ENCODE results near the gene STYK1. TPM values are rescaled to one million over a fixed set of nuclear protein-coding genes. Genes with fewer than 3 reads are reported as not detected.

STYK1 gene
- total and polyA plus RNA-seq, 8 donors = 0.04 to 0.55 (median 0.17) TPM; not detected in 2

GRCh38 chr12:10720974-10721650 lies 47.3 kb upstream of the STYK1 start:
- peaks cover 20 to 48% (median 34%) of the 10 kb centered on the region in 3 donors for H3K4me1 ChIP-seq
- TF ChIP-seq CTCF (IDR thresholded peaks at IDR 0.05) = no peak
- peak overlapping the region; percentile 95 to 98 (median 98) for H3K27ac ChIP-seq
- FAIRE-seq (no peak), DNase-seq (no peak), ATAC-seq (no peak)
- peak overlapping the region; percentile 80 to 93 (median 84) for H3K4me3 ChIP-seq
- H3K27me3 ChIP-seq = no peaks in the 10 kb centered on the region
- no peaks in the 10 kb centered on the region for H3K9me3 ChIP-seq
- no peaks in the 10 kb centered on the region for H3K36me3 ChIP-seq
- intact Hi-C loops (cut with DNase I) = no loop called here
- 13 to 19% methylated on average over 3 of the region's 3 CpGs for WGBS, 2 donors

GRCh38 chr12:10719482-10719881 lies 45.6 kb upstream of the STYK1 start:
- Histone ChIP-seq H3K9me3 (no peaks in the 10 kb centered on the region), H3K36me3 (peaks cover 1 to 11% (median 9%) of the 10 kb centered on the region in 3 donors), H3K27ac (no peak overlapping the region), H3K4me3 (peak overlapping the region in 2 of 4 donors; percentile 7 to 80), H3K27me3 (no peaks in the 10 kb centered on the region), H3K4me1 (peaks cover 16 to 42% (median 32%) of the 10 kb centered on the region in 3 donors)
- intact Hi-C loops (cut with DNase I) = no loop called here
- DNase-seq (no peak), FAIRE-seq (no peak), ATAC-seq (no peak)
- TF ChIP-seq CTCF (IDR thresholded peaks at IDR 0.05) = no peak
- 29 to 41% methylated on average over 4 of the region's 4 CpGs for WGBS, 2 donors

GRCh38 chr12:10718279-10718821 lies 44.5 kb upstream of the STYK1 start:
- peak overlapping the region in 2 of 4 donors; percentile 7 to 80 for H3K4me3 ChIP-seq
- FAIRE-seq = no peak
- intact Hi-C loops (cut with DNase I) = no loop called here

GRCh38 chr12:10717410-10717809 lies 43.6 kb upstream of the STYK1 start:
- no peak for TF ChIP-seq CTCF (IDR thresholded peaks at IDR 0.05)
- 43 to 49% methylated on average over 2 of the region's 2 CpGs for WGBS, 2 donors
- DNase-seq (no peak), FAIRE-seq (no peak), ATAC-seq (no peak)
- Histone ChIP-seq H3K27ac (peak overlapping the region in 3 of 4 donors; percentile 1 to 59 (median 53)), H3K4me1 (peaks cover 13 to 37% (median 30%) of the 10 kb centered on the region in 3 donors), H3K9me3 (no peaks in the 10 kb centered on the region), H3K36me3 (peaks cover 13 to 32% (median 23%) of the 10 kb centered on the region in 3 donors), H3K27me3 (no peaks in the 10 kb centered on the region), H3K4me3 (peak overlapping the region in 1 of 4 donors; percentile 80)
- intact Hi-C loops (cut with DNase I) = no loop called here

More at GRCh38 chr12:10718279-10718821, 44.5 kb upstream of the STYK1 start:
- H3K36me3 ChIP-seq = peaks cover 8 to 22% (median 14%) of the 10 kb centered on the region in 3 donors
- no peak for ATAC-seq
- H3K9me3 ChIP-seq = no peaks in the 10 kb centered on the region
- H3K27me3 ChIP-seq = no peaks in the 10 kb centered on the region
- DNase-seq = no peak
- H3K27ac ChIP-seq = peak overlapping the region in 1 of 4 donors; percentile 6
- WGBS, 2 donors = 38 to 41% methylated on average over 4 of the region's 4 CpGs
- H3K4me1 ChIP-seq = peaks cover 13 to 37% (median 30%) of the 10 kb centered on the region in 3 donors
- TF ChIP-seq CTCF (IDR thresholded peaks at IDR 0.05) = no peak

All from pancreas (tissue), 10 donors.